Mucosa of rectum (tissue), 2 donors: ENCODE measurements around the gene SNAI1.
"Not testable (repeated sequence)": the region's sequence is repeated elsewhere in the genome, so short reads cannot be mapped to it uniquely, and the experiment has no call there.

Experiments used
- H3K27ac ChIP-seq, 2 donors: one replicate each; pipeline ENCODE4 v1.7.0; 2013; ENCODE audit warnings: inconsistent platforms in 2 of 2, low read depth in 2 of 2, low read length in 2 of 2
- H3K27me3 ChIP-seq, 2 donors: one replicate each; pipeline ENCODE4 v1.7.0; 2013; ENCODE audit warnings: low read length in 2 of 2; ENCODE audit not compliant: control insufficient read depth in 2 of 2, insufficient read depth in 2 of 2
- H3K36me3 ChIP-seq, 2 donors: one replicate each; pipeline ENCODE4 v1.7.0; 2013; ENCODE audit warnings: low read length in 2 of 2; ENCODE audit not compliant: control insufficient read depth in 2 of 2, insufficient read depth in 2 of 2
- H3K4me1 ChIP-seq, 2 donors: one replicate each; pipeline ENCODE4 v1.7.0; 2013; ENCODE audit warnings: low read length in 2 of 2, mild to moderate bottlenecking in 1 of 2; ENCODE audit not compliant: control insufficient read depth in 2 of 2, insufficient read depth in 2 of 2
- H3K4me3 ChIP-seq, 2 donors: one replicate each; pipeline ENCODE4 v1.7.0; 2013; ENCODE audit warnings: low read length in 2 of 2
- H3K9ac ChIP-seq, 2 donors: one replicate each; pipeline ENCODE4 v1.7.0; 2013; ENCODE audit warnings: low read length in 2 of 2, low read depth in 1 of 2, mild to moderate bottlenecking in 1 of 2
- H3K9me3 ChIP-seq, 2 donors: one replicate each; pipeline ENCODE4 v1.7.0; 2013; ENCODE audit warnings: low read length in 2 of 2; ENCODE audit not compliant: control insufficient read depth in 2 of 2
- donor health status: healthy.
- donor health status: Normal muscosa, but diverticular disease.

The SNAI1 gene

GRCh38 chr20:49985617-49986016 lies 2.8 kb downstream of the SNAI1 start:
- Histone ChIP-seq H3K9me3 (no peaks in the 10 kb centered on the region), H3K4me1 (peaks cover 15 to 16% of the 10 kb centered on the region in 2 donors), H3K27ac (no peak overlapping the region), H3K27me3 (peaks cover 2 to 8% of the 10 kb centered on the region in 2 donors), H3K36me3 (no peaks in the 10 kb centered on the region), H3K4me3 (no peak overlapping the region), H3K9ac (no peak overlapping the region)

- Histone ChIP-seq H3K4me3 (no peak overlapping the region), H3K9me3 (no peaks in the 10 kb centered on the region), H3K4me1 (peaks cover 15 to 16% of the 10 kb centered on the region in 2 donors), H3K27me3 (peaks cover 2 to 5% of the 10 kb centered on the region in 2 donors), H3K9ac (no peak overlapping the region), H3K27ac (no peak overlapping the region), H3K36me3 (no peaks in the 10 kb centered on the region)
Measured at GRCh38 chr20:49986049-49986448, 3.3 kb downstream of the SNAI1 start.

- peaks cover 10 to 14% of the 10 kb centered on the region in 2 donors for H3K4me1 ChIP-seq
- H3K27me3 ChIP-seq: no peaks in the 10 kb centered on the region
- no peaks in the 10 kb centered on the region for H3K9me3 ChIP-seq
- no peak overlapping the region for H3K27ac ChIP-seq
- H3K9ac ChIP-seq: no peak overlapping the region
- H3K4me3 ChIP-seq: no peak overlapping the region
- H3K36me3 ChIP-seq: no peaks in the 10 kb centered on the region
Measured at GRCh38 chr20:49987015-49987867, 4.5 kb downstream of the SNAI1 start.

- H3K9ac ChIP-seq: no peak overlapping the region
- H3K4me3 ChIP-seq: no peak overlapping the region
- H3K36me3 ChIP-seq: no peaks in the 10 kb centered on the region
- H3K4me1 ChIP-seq: peaks cover 5 to 9% of the 10 kb centered on the region in 2 donors
- no peaks in the 10 kb centered on the region for H3K9me3 ChIP-seq
- no peaks in the 10 kb centered on the region for H3K27me3 ChIP-seq
- no peak overlapping the region for H3K27ac ChIP-seq
Measured at GRCh38 chr20:49987868-49988690, 5.3 kb downstream of the SNAI1 start.

- Histone ChIP-seq H3K27me3 (no peaks in the 10 kb centered on the region), H3K4me1 (peaks cover 3 to 7% of the 10 kb centered on the region in 2 donors), H3K9me3 (no peaks in the 10 kb centered on the region), H3K9ac (no peak overlapping the region), H3K27ac (peak overlapping the region; percentile 43 to 65), H3K4me3 (no peak overlapping the region), H3K36me3 (no peaks in the 10 kb centered on the region)
Measured at GRCh38 chr20:49989234-49990065, 6.7 kb downstream of the SNAI1 start.

GRCh38 chr20:49990271-49990720 lies 7.5 kb downstream of the SNAI1 start:
- Histone ChIP-seq H3K4me3 (no peak overlapping the region), H3K9me3 (no peaks in the 10 kb centered on the region), H3K4me1 (peaks cover 3 to 7% of the 10 kb centered on the region in 2 donors), H3K36me3 (no peaks in the 10 kb centered on the region), H3K27ac (peak overlapping the region in 1 of 2 donors; percentile 65), H3K9ac (no peak overlapping the region), H3K27me3 (no peaks in the 10 kb centered on the region)

GRCh38 chr20:49993301-49993751 lies 10.5 kb downstream of the SNAI1 start:
- Histone ChIP-seq H3K36me3 (no peaks in the 10 kb centered on the region), H3K4me1 (peaks cover 3 to 7% of the 10 kb centered on the region in 2 donors), H3K27ac (no peak overlapping the region), H3K4me3 (no peak overlapping the region), H3K27me3 (no peaks in the 10 kb centered on the region), H3K9me3 (no peaks in the 10 kb centered on the region), H3K9ac (no peak overlapping the region)

- no peaks in the 10 kb centered on the region for H3K4me1 ChIP-seq
- no peak overlapping the region for H3K4me3 ChIP-seq
- H3K27ac ChIP-seq: no peak overlapping the region
- H3K9me3 ChIP-seq: no peaks in the 10 kb centered on the region
- H3K27me3 ChIP-seq: no peaks in the 10 kb centered on the region
- no peaks in the 10 kb centered on the region for H3K36me3 ChIP-seq
- H3K9ac ChIP-seq: no peak overlapping the region
Measured at GRCh38 chr20:49995586-49995985, 12.8 kb downstream of the SNAI1 start.

- not testable (repeated sequence) for H3K27me3 ChIP-seq, H3K4me3 ChIP-seq
Measured at GRCh38 chr20:49998478-49999188, 15.9 kb downstream of the SNAI1 start.

More at GRCh38 chr20:49998478-49999188, 15.9 kb downstream of the SNAI1 start:
- H3K4me1 ChIP-seq, H3K9me3 ChIP-seq, H3K36me3 ChIP-seq, H3K27ac ChIP-seq, H3K9ac ChIP-seq: not testable (repeated sequence)
